Measurements from ENCODE around the gene EPS8. TPM values are rescaled to one million over a fixed set of nuclear protein-coding genes. Genes with fewer than 3 reads are reported as not detected.
A peak's percentile ranks its signal among the peaks of the same experiment; 100 is the strongest.

EPS8 gene
- polyA plus RNA-seq, 1 of the 3 experiments (the other 2 are of a cell fraction): 19.8 TPM

- Histone ChIP-seq H3K36me3 (replicated peaks in 1 of 2; ENCODE audit: control insufficient read depth in 1 of 2, insufficient read depth in 2 of 2, low read length in 1 of 2) (no peaks in the 10 kb centered on the region), H3K9ac (no peak overlapping the region), H3K4me2 (no peak overlapping the region), H3K9me2 (no peaks in the 10 kb centered on the region), H3K9me3 (no peaks in the 10 kb centered on the region), H3K4me1 (ENCODE audit: control insufficient read depth in 1 of 2, insufficient read depth in 2 of 2, low read depth in 1 of 2, low read length in 1 of 2) (peaks cover 0 to 14% of the 10 kb centered on the region in 2 experiments; a peak in 2 of 4 replicates), H3F3A (replicated peaks; ENCODE audit: insufficient read depth) (peaks cover 16% of the 10 kb centered on the region), H3K79me2 (ENCODE audit: insufficient read depth) (no peaks in the 10 kb centered on the region), H3K4me3 (ENCODE audit: low read depth in 2 of 2, low read length in 1 of 2) (no peak overlapping the region), H3K27ac (ENCODE audit: low read depth in 2 of 2, low read length in 1 of 2) (no peak overlapping the region), H4K20me1 (ENCODE audit: insufficient read depth) (no peaks in the 10 kb centered on the region), H2AFZ (ENCODE audit: low read depth) (0 out of 2 replicates have a peak overlapping the region, but pooled peaks have one; percentile 43), H3K27me3 (ENCODE audit: insufficient read depth) (no peaks in the 10 kb centered on the region)
- DNase-seq: no peak
- 9% methylated on average over 1 of the region's 1 CpG for WGBS (ENCODE audit: low lambda C conversion rate)
- POLR2A ChIA-PET: no interaction called here
- no peak for TF ChIP-seq RXRA (IDR thresholded peaks at IDR 0.05; ENCODE audit: borderline replicate concordance, low read depth)
- CTCF ChIA-PET: interaction anchor here (1.0 to 1.4 kb wide), 2 partner anchors 21 to 209 kb away, joined by 3 to 4 read pairs; no protein-coding TSS in a partner anchor
Observed at GRCh38 chr12:15827136-15827535, 37.9 kb upstream of the EPS8 start.

- POLR2A ChIA-PET: no interaction called here
- no peak overlapping the region for H2AFZ ChIP-seq (ENCODE audit: low read depth)
- 84% methylated on average over 3 of the region's 3 CpGs for WGBS (ENCODE audit: low lambda C conversion rate)
- H3K4me1 ChIP-seq (ENCODE audit: control insufficient read depth in 1 of 2, insufficient read depth in 2 of 2, low read depth in 1 of 2, low read length in 1 of 2): peaks cover 0 to under 1% of the 10 kb centered on the region in 2 experiments; a peak in 1 of 4 replicates
- H3K9me3 ChIP-seq: no peaks in the 10 kb centered on the region
- DNase-seq: no peak
- CTCF ChIA-PET: no interaction called here
- H3K4me3 ChIP-seq (ENCODE audit: low read depth in 2 of 2, low read length in 1 of 2): no peak overlapping the region
- no peaks in the 10 kb centered on the region for H4K20me1 ChIP-seq (ENCODE audit: insufficient read depth)
- no peaks in the 10 kb centered on the region for H3K9me2 ChIP-seq
- no peak overlapping the region for H3K9ac ChIP-seq
- H3K4me2 ChIP-seq: no peak overlapping the region
- H3K79me2 ChIP-seq (ENCODE audit: insufficient read depth): no peaks in the 10 kb centered on the region
- no peaks in the 10 kb centered on the region for H3F3A ChIP-seq (replicated peaks; ENCODE audit: insufficient read depth)
- TF ChIP-seq, protein P1, sequence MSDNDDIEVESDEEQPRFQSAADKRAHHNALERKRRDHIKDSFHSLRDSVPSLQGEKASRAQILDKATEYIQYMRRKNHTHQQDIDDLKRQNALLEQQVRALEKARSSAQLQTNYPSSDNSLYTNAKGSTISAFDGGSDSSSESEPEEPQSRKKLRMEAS (IDR thresholded peaks at IDR 0.05; ENCODE audit: low read depth): no peak
- TF ChIP-seq RXRA (IDR thresholded peaks at IDR 0.05; ENCODE audit: borderline replicate concordance, low read depth) (no peak), MEF2A (IDR thresholded peaks at IDR 0.05; ENCODE audit: borderline replicate concordance, low read depth) (no peak), USF1 (IDR thresholded peaks at IDR 0.05; ENCODE audit: borderline replicate concordance, low read depth) (no peak), USF2 (IDR thresholded peaks at IDR 0.05; ENCODE audit: borderline replicate concordance, low read depth, low read length) (no peak)
- TF ChIP-seq, protein P2, sequence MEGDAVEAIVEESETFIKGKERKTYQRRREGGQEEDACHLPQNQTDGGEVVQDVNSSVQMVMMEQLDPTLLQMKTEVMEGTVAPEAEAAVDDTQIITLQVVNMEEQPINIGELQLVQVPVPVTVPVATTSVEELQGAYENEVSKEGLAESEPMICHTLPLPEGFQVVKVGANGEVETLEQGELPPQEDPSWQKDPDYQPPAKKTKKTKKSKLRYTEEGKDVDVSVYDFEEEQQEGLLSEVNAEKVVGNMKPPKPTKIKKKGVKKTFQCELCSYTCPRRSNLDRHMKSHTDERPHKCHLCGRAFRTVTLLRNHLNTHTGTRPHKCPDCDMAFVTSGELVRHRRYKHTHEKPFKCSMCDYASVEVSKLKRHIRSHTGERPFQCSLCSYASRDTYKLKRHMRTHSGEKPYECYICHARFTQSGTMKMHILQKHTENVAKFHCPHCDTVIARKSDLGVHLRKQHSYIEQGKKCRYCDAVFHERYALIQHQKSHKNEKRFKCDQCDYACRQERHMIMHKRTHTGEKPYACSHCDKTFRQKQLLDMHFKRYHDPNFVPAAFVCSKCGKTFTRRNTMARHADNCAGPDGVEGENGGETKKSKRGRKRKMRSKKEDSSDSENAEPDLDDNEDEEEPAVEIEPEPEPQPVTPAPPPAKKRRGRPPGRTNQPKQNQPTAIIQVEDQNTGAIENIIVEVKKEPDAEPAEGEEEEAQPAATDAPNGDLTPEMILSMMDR (IDR thresholded peaks at IDR 0.05): no peak
- H3K36me3 ChIP-seq (replicated peaks in 1 of 2; ENCODE audit: control insufficient read depth in 1 of 2, insufficient read depth in 2 of 2, low read length in 1 of 2): no peaks in the 10 kb centered on the region
- H3K27me3 ChIP-seq (ENCODE audit: insufficient read depth): no peaks in the 10 kb centered on the region
- H3K27ac ChIP-seq (ENCODE audit: low read depth in 2 of 2, low read length in 1 of 2): no peak overlapping the region
Observed at GRCh38 chr12:15824516-15824915, 35.3 kb upstream of the EPS8 start.

All from SK-N-SH (cell line).